Suppressor macrophage (primary cell): ENCODE results near the gene TTR.

ENCODE experiments used
- DNase-seq, 4 experiments: peaks; one replicate each; pipeline ENCODE4 v3.0.0-alpha.2; 2020 to 2022

The TTR gene

DNA sequence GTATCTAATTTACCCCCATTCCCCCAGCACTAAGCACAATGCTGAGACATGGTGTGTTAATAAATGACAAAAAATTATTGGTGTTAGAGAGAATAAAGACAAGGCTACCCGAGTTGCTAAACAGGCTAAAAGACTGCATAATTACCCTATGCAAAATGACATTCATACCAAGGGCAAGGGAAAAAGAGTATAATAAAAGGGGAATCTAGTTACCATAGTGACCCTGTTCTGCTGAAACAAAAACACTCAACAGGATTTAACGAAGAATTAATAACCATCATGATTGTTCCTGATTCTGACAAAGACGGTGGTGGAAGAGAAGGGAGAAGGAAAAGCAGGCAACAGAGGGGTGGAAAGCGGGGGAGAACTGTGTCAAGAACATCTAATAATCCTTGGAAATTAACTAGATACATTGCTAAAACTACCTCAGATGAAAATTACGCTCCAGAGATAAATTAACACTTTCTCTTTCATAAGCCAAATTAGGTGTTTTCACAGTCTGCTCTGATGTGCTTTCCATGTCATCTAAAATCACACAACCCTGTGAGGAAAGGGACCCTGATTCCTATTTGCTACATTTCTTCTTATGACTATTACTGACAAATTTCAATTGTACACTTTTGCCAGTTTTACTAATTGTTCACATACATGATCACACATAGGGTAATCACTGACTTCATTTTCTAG lies 25.5 kb downstream of the TTR start:
- DNase-seq = no peak

- DNase-seq = no peak
These were observed 27.1 kb downstream of the TTR start for GRCh38 chr18:31618801-31619200.

DNA sequence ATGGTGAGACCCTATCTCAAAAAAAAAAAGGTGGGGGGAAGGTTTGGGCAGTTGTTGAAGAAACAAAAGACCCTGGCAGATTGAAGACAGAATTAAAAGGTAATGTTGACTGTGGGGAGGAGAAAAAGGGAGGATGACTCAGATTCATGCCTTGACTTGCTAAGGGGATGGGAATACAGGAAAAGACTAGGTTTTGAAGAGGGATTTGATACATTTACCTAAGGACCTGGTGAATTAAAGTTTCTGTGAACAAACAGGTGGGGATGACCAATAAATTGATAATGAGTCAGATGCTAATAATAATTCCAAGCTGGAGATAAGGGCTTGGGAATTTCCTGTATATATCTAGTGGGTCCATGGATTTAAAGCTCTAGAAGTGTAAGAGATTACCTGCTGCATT lies 27.6 kb downstream of the TTR start:
- no peak for DNase-seq

DNA sequence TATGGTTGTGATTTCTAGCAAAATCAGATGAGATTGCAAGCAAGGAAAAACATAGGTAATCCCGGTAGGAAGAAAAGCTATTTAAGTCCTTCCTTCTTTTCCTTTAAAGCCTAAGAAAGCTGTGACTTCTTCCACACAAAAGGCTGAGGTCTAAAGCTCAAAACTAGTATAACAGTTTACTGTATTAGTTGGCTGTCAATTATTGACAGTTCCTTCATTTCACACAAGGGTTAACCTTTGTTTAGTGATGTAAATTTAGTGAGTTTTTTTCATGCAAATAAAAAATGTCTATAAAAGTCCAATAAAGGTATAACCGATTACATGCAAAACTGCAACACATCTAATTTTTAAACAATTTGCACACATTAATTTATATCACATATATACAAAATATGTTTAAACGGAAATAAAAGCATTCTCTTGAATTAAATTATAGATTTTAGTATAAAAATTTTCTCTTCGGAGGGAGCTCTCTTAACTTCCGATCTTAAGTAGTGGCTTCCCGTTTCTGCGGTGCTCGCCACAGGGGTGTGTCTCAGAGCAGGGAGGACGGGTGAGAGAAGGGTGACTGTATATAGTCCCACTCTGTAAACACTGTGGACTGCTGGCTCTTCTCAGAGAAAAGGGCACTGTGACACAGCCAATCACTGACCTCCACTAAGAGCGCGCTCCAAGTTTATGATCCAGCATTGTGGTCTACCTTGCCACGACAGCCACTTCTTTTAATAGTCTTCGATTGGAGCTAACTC lies 33.4 kb downstream of the TTR start:
- DNase-seq = peak in 1 of 4 experiments; percentile 13

GRCh38 chr18:31626409-31626808 lies 34.7 kb downstream of the TTR start:
- DNase-seq = no peak

GRCh38 chr18:31630549-31630948 lies 38.9 kb downstream of the TTR start:
- DNase-seq = no peak

DNA sequence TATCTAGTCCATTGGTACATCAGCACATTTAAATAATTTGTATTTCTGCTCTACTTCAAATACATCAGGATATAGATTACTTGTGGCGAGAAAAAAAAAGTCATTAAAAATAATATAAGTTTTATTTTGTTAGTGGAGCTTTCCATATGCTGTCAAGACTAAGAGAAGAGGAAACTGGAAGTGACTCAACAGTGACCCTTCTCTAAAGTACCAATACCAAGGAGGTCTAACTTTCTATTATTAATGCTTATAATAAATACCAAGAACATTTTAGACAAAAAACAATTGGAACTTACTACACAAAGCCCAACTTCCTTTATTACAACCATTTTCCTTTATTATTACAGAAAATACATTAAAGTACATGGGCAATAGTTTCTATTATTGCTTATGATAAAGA lies 39.8 kb downstream of the TTR start:
- DNase-seq = no peak

GRCh38 chr18:31632356-31632755 lies 40.7 kb downstream of the TTR start:
- DNase-seq = no peak

DNA sequence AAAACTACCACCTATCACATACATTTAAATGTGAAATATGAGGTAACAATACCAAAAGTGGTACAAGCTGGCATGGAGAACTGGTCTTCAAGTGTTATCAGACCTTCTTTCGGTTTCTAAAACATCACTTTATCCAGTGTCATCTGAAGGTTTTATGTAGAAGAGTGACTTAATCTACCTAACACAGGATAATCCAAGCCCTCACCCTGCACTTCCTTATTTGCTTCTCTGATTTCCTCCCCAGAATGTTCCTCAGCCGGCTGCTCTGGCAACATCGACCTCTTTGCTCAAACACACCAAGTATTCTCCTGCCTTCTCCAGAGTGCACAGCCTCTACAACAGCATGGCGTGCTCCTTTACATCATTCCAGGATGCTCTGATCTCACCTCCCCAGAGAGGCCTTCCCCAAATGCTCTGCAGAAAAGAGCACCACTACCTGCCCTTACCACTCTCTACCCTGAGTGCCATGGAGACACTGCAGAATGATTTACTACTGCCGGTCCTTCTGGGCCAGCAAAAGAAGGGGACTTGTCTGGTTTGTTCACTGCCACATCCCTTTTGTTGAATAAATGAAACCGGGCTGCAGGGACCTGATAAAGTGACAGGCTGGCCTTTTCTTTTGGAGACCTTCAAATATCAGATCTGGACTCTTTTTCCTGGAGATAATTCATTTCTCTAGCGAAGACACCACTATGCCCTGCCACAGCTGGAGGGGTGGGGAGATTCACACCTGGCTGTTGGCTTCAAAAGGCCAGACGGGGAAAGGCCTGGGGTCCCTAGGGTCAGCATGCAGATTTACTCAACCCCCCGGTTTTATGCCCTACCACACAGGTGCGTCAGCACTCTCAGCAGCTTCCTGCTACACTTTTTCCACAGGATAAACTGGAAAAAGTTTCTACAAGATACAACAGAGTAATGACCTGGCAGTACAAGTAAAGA lies 42.0 kb downstream of the TTR start:
- DNase-seq = peak in 1 of 4 experiments; percentile 21

- DNase-seq = no peak
These were observed 42.6 kb downstream of the TTR start for GRCh38 chr18:31634331-31634713.

DNA sequence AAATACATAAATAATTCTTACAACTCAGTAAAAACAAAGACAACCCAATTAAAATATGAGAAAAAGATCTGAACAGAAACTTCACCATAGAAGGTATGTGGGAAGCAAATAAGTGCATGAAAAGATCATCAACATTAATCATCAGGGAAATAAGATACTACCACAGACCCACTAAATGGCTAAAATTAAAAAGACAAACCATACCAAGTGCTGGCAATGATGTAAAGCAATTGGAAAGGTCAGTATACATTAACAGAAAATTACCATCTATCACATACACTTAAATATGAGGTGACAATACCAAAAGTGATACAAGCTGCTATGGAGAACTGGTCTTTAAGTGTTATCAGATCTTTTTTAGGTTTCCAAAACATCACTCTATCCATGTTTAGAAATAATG lies 44.7 kb downstream of the TTR start:
- no peak for DNase-seq

DNA sequence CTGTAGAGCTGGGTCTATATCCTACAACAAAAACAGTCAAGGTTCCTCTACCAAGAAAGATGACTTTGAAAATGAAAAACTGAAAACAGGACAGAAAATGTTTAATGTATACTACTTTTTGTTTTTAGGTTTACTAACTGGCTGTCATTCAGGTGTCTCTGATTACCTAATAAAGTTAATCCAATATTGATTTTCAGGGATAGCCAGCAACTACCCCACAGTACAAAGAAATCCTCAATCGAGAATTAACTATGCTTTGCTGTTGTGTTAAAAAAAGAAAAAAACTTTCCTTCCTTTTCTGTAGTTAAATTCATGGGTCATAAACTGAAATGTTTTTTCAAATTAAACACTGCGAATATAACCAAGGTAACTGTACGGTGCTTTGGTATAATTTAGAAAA lies 45.8 kb downstream of the TTR start:
- no peak for DNase-seq

GRCh38 chr18:31643003-31643402 lies 51.3 kb downstream of the TTR start:
- no peak for DNase-seq

- DNase-seq = no peak
These were observed 53.7 kb downstream of the TTR start for GRCh38 chr18:31645411-31645810.

DNA sequence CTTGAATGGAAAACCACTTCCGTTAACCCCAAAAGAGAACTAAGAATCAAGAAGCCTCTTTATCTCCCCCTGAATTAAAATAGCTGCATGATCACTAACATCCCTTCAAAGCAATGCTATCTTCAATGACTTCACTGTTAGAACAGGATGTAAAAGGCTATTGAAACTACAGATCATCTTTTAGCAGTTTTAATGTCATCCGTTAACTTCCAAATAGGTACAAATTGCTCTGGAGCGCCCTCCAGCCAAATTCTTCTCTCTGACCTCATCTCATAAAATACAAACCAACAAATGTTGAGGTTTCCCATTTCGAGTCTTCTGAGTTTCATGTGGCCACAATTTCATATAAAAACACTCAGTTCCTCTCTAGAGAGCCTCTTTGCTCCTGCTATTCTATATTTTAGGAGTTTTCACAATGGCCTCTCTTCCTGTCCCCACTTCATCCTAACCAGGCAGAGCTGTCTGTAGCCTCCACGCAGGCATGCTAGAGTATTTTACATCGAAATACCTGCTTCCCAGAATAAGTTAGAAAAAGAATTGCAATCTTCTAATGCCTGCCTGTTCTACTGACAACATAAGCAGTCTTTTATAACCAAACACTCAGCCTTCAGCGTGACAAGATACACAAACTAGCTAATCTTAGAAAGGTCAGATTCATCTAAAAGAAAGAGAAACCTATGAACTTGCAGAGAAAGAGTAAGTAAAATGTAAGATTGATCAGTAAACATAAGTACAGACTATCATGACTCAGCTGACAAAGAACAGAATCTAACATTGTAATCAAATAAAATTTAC lies 54.9 kb downstream of the TTR start:
- DNase-seq = no peak

- DNase-seq = no peak
These were observed 55.6 kb downstream of the TTR start for GRCh38 chr18:31647127-31647753.
